OCI-LY1 (cell line): ENCODE data around the gene SUSD6.

ENCODE experiments used
- H2AFZ ChIP-seq: fragments of 200-600 bp; sonication (generic), shearing (Covaris generic); 2 replicates; pipeline ENCODE4 v1.6.0; 2014; ENCODE audit warnings: antibody characterized with exemption, mild to moderate bottlenecking, low read length
- H3F3A ChIP-seq: fragments of 200-600 bp; sonication (generic), shearing (Covaris generic); 2 replicates; pipeline ENCODE4 v1.6.0; 2014; ENCODE audit warnings: mild to moderate bottlenecking, antibody characterized with exemption, low read length, moderate library complexity; ENCODE audit not compliant: insufficient read depth
- H3K27ac ChIP-seq: fragments of 200-600 bp; sonication (generic); 2 replicates; pipeline ENCODE4 v1.5.1; 2014; ENCODE audit warnings: low read length, mixed run types, mild to moderate bottlenecking, low read depth; ENCODE audit not compliant: poor library complexity, severe bottlenecking
- H3K27me3 ChIP-seq: fragments of 200-600 bp; sonication (generic); 2 replicates; pipeline ENCODE4 v1.6.0; 2014; ENCODE audit warnings: antibody characterized with exemption, mild to moderate bottlenecking, low read length, moderate library complexity; ENCODE audit not compliant: insufficient read depth
- H3K36me3 ChIP-seq: fragments of 200-600 bp; sonication (generic); 2 replicates; pipeline ENCODE4 v1.6.1; 2014; ENCODE audit warnings: mild to moderate bottlenecking, antibody characterized with exemption, low read length, moderate library complexity, mixed read lengths; ENCODE audit not compliant: insufficient read depth
- H3K4me1 ChIP-seq: fragments of 200-600 bp; sonication (generic); 2 replicates; pipeline ENCODE4 v1.5.1; 2014; ENCODE audit warnings: mild to moderate bottlenecking, low read length, moderate library complexity; ENCODE audit not compliant: insufficient read depth, severe bottlenecking
- H3K4me2 ChIP-seq: fragments of 200-600 bp; sonication (generic), shearing (Covaris generic); 2 replicates; pipeline ENCODE4 v1.6.1; 2014; ENCODE audit warnings: low read length
- H3K4me3 ChIP-seq: fragments of 200-600 bp; sonication (generic); 2 replicates; pipeline ENCODE4 v1.5.1; 2014; ENCODE audit warnings: low read length, low read depth, mild to moderate bottlenecking, mixed read lengths; ENCODE audit not compliant: poor library complexity, severe bottlenecking
- H3K79me2 ChIP-seq: fragments of 200-600 bp; shearing (Covaris generic); 2 replicates; pipeline ENCODE4 v1.6.1; 2016; ENCODE audit warnings: mixed run types, low read length, mixed read lengths; ENCODE audit not compliant: insufficient read depth
- H3K9ac ChIP-seq: fragments of 200-600 bp; sonication (generic), shearing (Covaris generic); 2 replicates; pipeline ENCODE4 v1.6.1; 2014; ENCODE audit warnings: mild to moderate bottlenecking, low read length, mixed read lengths
- H3K9me2 ChIP-seq: fragments of 200-600 bp; sonication (generic), shearing (Covaris generic); 2 replicates; pipeline ENCODE4 v1.6.1; 2014; ENCODE audit warnings: low read depth, mild to moderate bottlenecking, low read length, mixed read lengths
- H3K9me3 ChIP-seq: fragments of 200-600 bp; shearing (Covaris generic); 2 replicates; pipeline ENCODE4 v1.6.1; 2014; ENCODE audit warnings: low read length, mixed read lengths
- H4K20me1 ChIP-seq: fragments of 200-600 bp; sonication (generic), shearing (Covaris generic); 2 replicates; pipeline ENCODE4 v1.6.0; 2016; ENCODE audit warnings: mild to moderate bottlenecking, low read length; ENCODE audit not compliant: insufficient read depth
- CTCF ChIP-seq: fragments of 200-600 bp; sonication (generic), shearing (Covaris generic); IDR thresholded peaks from 2 replicates; pipeline ENCODE4 v1.5.1; 2017; ENCODE audit warnings: mild to moderate bottlenecking, antibody characterized with exemption, low read length, moderate library complexity, mixed read lengths
- EZH2 ChIP-seq: fragments of 200-600 bp; sonication (generic), shearing (Covaris generic); IDR thresholded peaks from 2 replicates; pipeline ENCODE4 v1.8.0; 2017; ENCODE audit warnings: borderline replicate concordance, mixed run types, mild to moderate bottlenecking, antibody characterized with exemption, low read length, moderate library complexity, mixed read lengths

SUSD6 gene

DNA sequence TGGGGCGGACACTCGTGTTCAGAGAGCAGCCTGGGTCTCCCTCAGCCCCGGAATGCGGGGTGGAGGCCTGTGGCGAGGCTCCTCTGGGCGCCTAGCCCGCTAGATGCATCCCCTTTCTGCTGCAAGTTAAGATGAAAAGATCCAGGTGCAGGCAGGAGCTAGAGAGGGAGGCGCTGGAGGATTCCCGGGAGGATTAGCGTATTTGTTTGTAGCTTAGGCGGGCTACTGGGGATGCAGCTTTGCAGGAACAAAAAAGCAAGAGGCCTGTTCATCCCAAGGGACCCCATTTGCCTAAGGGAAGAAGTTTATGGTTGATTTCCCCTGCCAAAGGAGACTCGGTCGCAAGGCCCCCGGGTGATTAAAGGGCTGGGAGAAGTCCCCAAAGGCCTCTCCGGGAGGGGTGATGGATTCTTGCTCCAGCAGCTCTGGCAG lies 37.5 kb upstream of the SUSD6 start:
- Histone ChIP-seq H3K4me2 (no peak overlapping the region), H3F3A (no peaks in the 10 kb centered on the region), H3K4me1 (no peaks in the 10 kb centered on the region), H3K27ac (no peak overlapping the region), H4K20me1 (no peaks in the 10 kb centered on the region), H3K4me3 (no peak overlapping the region), H3K79me2 (no peaks in the 10 kb centered on the region), H3K9me2 (no peaks in the 10 kb centered on the region), H3K27me3 (no peaks in the 10 kb centered on the region), H3K9me3 (no peaks in the 10 kb centered on the region), H3K36me3 (no peaks in the 10 kb centered on the region), H2AFZ (no peak overlapping the region), H3K9ac (no peak overlapping the region)
- TF ChIP-seq EZH2, result no peak
- TF ChIP-seq CTCF, result no peak

GRCh38 chr14:69574263-69574953 lies 37.0 kb upstream of the SUSD6 start, which contains the start of gene CCDC177:
TSS of gene CCDC177 (minus strand) at chr14:69574871. CDS start at chr14:69573622, 1,249 bp downstream.
- peak within 1 kb of the TSS; percentile 35; the same call in 1 of the 2 replicates for H3K4me2 ChIP-seq
- no peaks in the 10 kb centered on the region for H3K27me3 ChIP-seq
- peak within 1 kb of the TSS; percentile 33 for H3K4me3 ChIP-seq
- H3K9me3 ChIP-seq, result no peaks in the 10 kb centered on the region
- TF ChIP-seq CTCF, result peak; percentile 76
- TF ChIP-seq EZH2, result no peak
- H3K36me3 ChIP-seq, result no peaks in the 10 kb centered on the region
- H3K9ac ChIP-seq, result no peak within 1 kb of the TSS
- H4K20me1 ChIP-seq, result no peaks in the 10 kb centered on the region
- no peaks in the 10 kb centered on the region for H3K9me2 ChIP-seq
- no peak within 1 kb of the TSS for H2AFZ ChIP-seq
- no peaks in the 10 kb centered on the region for H3K4me1 ChIP-seq
- no peak within 1 kb of the TSS for H3K27ac ChIP-seq
- H3F3A ChIP-seq, result no peaks in the 10 kb centered on the region
- no peaks in the 10 kb centered on the region for H3K79me2 ChIP-seq

- no peaks in the 10 kb centered on the region for H3K9me2 ChIP-seq
- H2AFZ ChIP-seq, result no peak overlapping the region
- H3K27me3 ChIP-seq, result no peaks in the 10 kb centered on the region
- TF ChIP-seq EZH2 (no peak), CTCF (no peak)
- H4K20me1 ChIP-seq, result no peaks in the 10 kb centered on the region
- H3F3A ChIP-seq, result no peaks in the 10 kb centered on the region
- H3K4me1 ChIP-seq, result no peaks in the 10 kb centered on the region
- H3K4me2 ChIP-seq, result no peak overlapping the region
- no peaks in the 10 kb centered on the region for H3K9me3 ChIP-seq
- H3K4me3 ChIP-seq, result no peak overlapping the region
- H3K36me3 ChIP-seq, result no peaks in the 10 kb centered on the region
- no peaks in the 10 kb centered on the region for H3K79me2 ChIP-seq
- H3K9ac ChIP-seq, result no peak overlapping the region
- H3K27ac ChIP-seq, result no peak overlapping the region
Measured at GRCh38 chr14:69574954-69575295, 36.5 kb upstream of the SUSD6 start.
